ENCODE data around the gene GPR62. TPM values are rescaled to one million over a fixed set of nuclear protein-coding genes. Genes with fewer than 3 reads are reported as not detected.

GPR62 gene
- total RNA-seq, 2 donors from 2014 or later, result not detected

- Histone ChIP-seq H3K4me1 (peaks cover 22% of the 10 kb centered on the region), H3K4me3 (no peak overlapping the region), H3K27me3 (no peaks in the 10 kb centered on the region), H3K27ac (no peak overlapping the region), H3K36me3 (replicated peaks in 1 of 2; ENCODE audit: insufficient read depth in 1 of 2, low read depth in 2 of 2) (no peaks in the 10 kb centered on the region), H3K9me3 (no peaks in the 10 kb centered on the region)
- intact Hi-C loops (cut with DNase I), result loop anchor here (5.0 kb wide), 2 partner anchors 120 to 140 kb away; no protein-coding TSS in a partner anchor
- no peak for ATAC-seq
- DNase-seq, result no peak
- TF ChIP-seq CTCF (IDR thresholded peaks at IDR 0.05) (no peak), POLR2A (IDR thresholded peaks at IDR 0.05) (no peak)
- 62 to 71% methylated on average over 6 of the region's 6 CpGs for WGBS, 2 donors
Measured at GRCh38 chr3:52002748-52003147, 47.6 kb downstream of the GPR62 start.

GRCh38 chr3:52004163-52004787, 49.1 kb downstream of the GPR62 start:
- DNase-seq (no peak), ATAC-seq (no peak)
- no peak for TF ChIP-seq CTCF (IDR thresholded peaks at IDR 0.05)
- TF ChIP-seq POLR2A (IDR thresholded peaks at IDR 0.05), result no peak
- H3K4me1 ChIP-seq, result peaks cover 20% of the 10 kb centered on the region
- no peaks in the 10 kb centered on the region for H3K27me3 ChIP-seq
- intact Hi-C loops (cut with DNase I), result loop anchor here (5.0 kb wide), 2 partner anchors 118 to 138 kb away; no protein-coding TSS in a partner anchor
- H3K9me3 ChIP-seq, result no peaks in the 10 kb centered on the region
- no peak overlapping the region for H3K4me3 ChIP-seq
- H3K27ac ChIP-seq, result no peak overlapping the region
- H3K36me3 ChIP-seq (replicated peaks in 1 of 2; ENCODE audit: insufficient read depth in 1 of 2, low read depth in 2 of 2), result no peaks in the 10 kb centered on the region
- 75 to 79% methylated on average over 12 to 16 of the region's 16 CpGs for WGBS, 2 donors

GRCh38 chr3:52004906-52005395, 49.8 kb downstream of the GPR62 start:
- intact Hi-C loops (cut with DNase I), result loop anchor here (5.0 kb wide), 2 partner anchors 117 to 137 kb away; no protein-coding TSS in a partner anchor
- Histone ChIP-seq H3K27me3 (no peaks in the 10 kb centered on the region), H3K4me3 (no peak overlapping the region), H3K9me3 (no peaks in the 10 kb centered on the region), H3K4me1 (peaks cover 20% of the 10 kb centered on the region), H3K27ac (peak overlapping the region in 2 of 4 donors; percentile 22 to 56), H3K36me3 (replicated peaks in 1 of 2; ENCODE audit: insufficient read depth in 1 of 2, low read depth in 2 of 2) (no peaks in the 10 kb centered on the region)
- ATAC-seq (no peak), DNase-seq (no peak)
- 78 to 86% methylated on average over 2 to 4 of the region's 4 CpGs for WGBS, 2 donors
- no peak for TF ChIP-seq POLR2A (IDR thresholded peaks at IDR 0.05)

GRCh38 chr3:52005571-52005986, 50.4 kb downstream of the GPR62 start:
- Histone ChIP-seq H3K27ac (peak overlapping the region in 2 of 4 donors; percentile 22 to 56), H3K4me1 (peaks cover 20% of the 10 kb centered on the region), H3K4me3 (no peak overlapping the region), H3K36me3 (replicated peaks in 1 of 2; ENCODE audit: insufficient read depth in 1 of 2, low read depth in 2 of 2) (no peaks in the 10 kb centered on the region), H3K9me3 (no peaks in the 10 kb centered on the region), H3K27me3 (no peaks in the 10 kb centered on the region)
- ATAC-seq (peak; percentile 75), DNase-seq (peak; percentile 69 to 82 (median 78))
- 0 to 9% methylated on average over 1 to 15 of the region's 15 CpGs for WGBS, 2 donors
- intact Hi-C loops (cut with DNase I), result no loop called here
- no peak for TF ChIP-seq POLR2A (IDR thresholded peaks at IDR 0.05)
- TF ChIP-seq CTCF (IDR thresholded peaks at IDR 0.05), result no peak

GRCh38 chr3:52006017-52006819, 51.0 kb downstream of the GPR62 start:
- WGBS, 2 donors, result 51 to 59% methylated on average over 6 to 8 of the region's 8 CpGs
- DNase-seq, result no peak
- Histone ChIP-seq H3K27me3 (no peaks in the 10 kb centered on the region), H3K36me3 (replicated peaks in 1 of 2; ENCODE audit: insufficient read depth in 1 of 2, low read depth in 2 of 2) (no peaks in the 10 kb centered on the region), H3K9me3 (no peaks in the 10 kb centered on the region), H3K4me1 (peaks cover 20% of the 10 kb centered on the region), H3K4me3 (no peak overlapping the region), H3K27ac (peak overlapping the region in 2 of 4 donors; percentile 22 to 56)
- ATAC-seq, result peak; percentile 8
- intact Hi-C loops (cut with DNase I), result no loop called here
- TF ChIP-seq CTCF (IDR thresholded peaks at IDR 0.05) (no peak), POLR2A (IDR thresholded peaks at IDR 0.05) (no peak)
